GM21528 (cell line): ENCODE results near the gene ADGRG2.
A peak's percentile ranks its signal among the peaks of the same experiment; 100 is the strongest.
"Not testable (repeated sequence)": the region's sequence is repeated elsewhere in the genome, so short reads cannot be mapped to it uniquely, and the experiment has no call there.

ENCODE experiments used
- ATAC-seq: cut with Tn5 transposase; IDR thresholded peaks from one replicate; pipeline ENCODE4 v1.9.1; 2021; ENCODE audit warnings: mild to moderate bottlenecking, moderate library complexity; ENCODE audit not compliant: unreplicated experiment, low FRiP score

Gene ADGRG2

GRCh38 chrX:19007011-19007410, 115.3 kb downstream of the ADGRG2 start:
- ATAC-seq, result no peak

GRCh38 chrX:19005909-19006308, 116.4 kb downstream of the ADGRG2 start:
- no peak for ATAC-seq

- ATAC-seq, result no peak
Observed at GRCh38 chrX:19003756-19004155, 118.5 kb downstream of the ADGRG2 start.

- no peak for ATAC-seq
Observed at GRCh38 chrX:18998653-18999052, 123.6 kb downstream of the ADGRG2 start.

GRCh38 chrX:18997916-18998315, 124.4 kb downstream of the ADGRG2 start:
- no peak for ATAC-seq

- no peak for ATAC-seq
Observed at GRCh38 chrX:18996536-18996935, 125.7 kb downstream of the ADGRG2 start.

- no peak for ATAC-seq
Observed at GRCh38 chrX:18995221-18995620, 127.0 kb downstream of the ADGRG2 start.

- no peak for ATAC-seq
Observed at GRCh38 chrX:18994713-18995112, 127.6 kb downstream of the ADGRG2 start.

GRCh38 chrX:18992829-18993228, 129.4 kb downstream of the ADGRG2 start:
- ATAC-seq, result no peak

GRCh38 chrX:18985186-18985435, 137.2 kb downstream of the ADGRG2 start:
- peak; percentile 7 for ATAC-seq

- peak; percentile 90 for ATAC-seq
Observed at GRCh38 chrX:18984381-18985185, 137.7 kb downstream of the ADGRG2 start.

- ATAC-seq, result peak; percentile 58
Observed at GRCh38 chrX:18983666-18984380, 138.4 kb downstream of the ADGRG2 start, which contains the start of gene PHKA2. PHKA2 (minus strand) TSS chrX:18984114; CDS start chrX:18983932, 182 bp downstream.

GRCh38 chrX:18981124-18981807, 141.0 kb downstream of the ADGRG2 start:
- ATAC-seq, result no peak

GRCh38 chrX:18980262-18980661, 142.0 kb downstream of the ADGRG2 start:
- ATAC-seq, result not testable (repeated sequence)

- no peak for ATAC-seq
Observed at GRCh38 chrX:18974993-18975392, 147.3 kb downstream of the ADGRG2 start.

GRCh38 chrX:18973527-18974192, 148.6 kb downstream of the ADGRG2 start:
- no peak for ATAC-seq

GRCh38 chrX:18971506-18971905, 150.8 kb downstream of the ADGRG2 start:
- ATAC-seq, result no peak

- no peak for ATAC-seq
Observed at GRCh38 chrX:18970465-18970864, 151.8 kb downstream of the ADGRG2 start.

GRCh38 chrX:18966624-18967023, 155.6 kb downstream of the ADGRG2 start:
- no peak for ATAC-seq

- no peak for ATAC-seq
Observed at GRCh38 chrX:18964901-18965300, 157.4 kb downstream of the ADGRG2 start.

GRCh38 chrX:18964026-18964425, 158.2 kb downstream of the ADGRG2 start:
- ATAC-seq, result no peak
